ENCODE data around the gene EDRF1. TPM values are rescaled to one million over a fixed set of nuclear protein-coding genes. Genes with fewer than 3 reads are reported as not detected.

Gene EDRF1
- total RNA-seq, 1 donor from 2014 or later, result 15.2 TPM

GRCh38 chr10:125756196-125756595, 36.7 kb downstream of the EDRF1 start:
- H3K27me3 ChIP-seq (ENCODE audit: control insufficient read depth, insufficient read depth, low read length), result no peaks in the 10 kb centered on the region
- no peaks in the 10 kb centered on the region for H3K36me3 ChIP-seq (ENCODE audit: control insufficient read depth, insufficient read depth, low read length)
- TF ChIP-seq CTCF (IDR thresholded peaks at IDR 0.05; ENCODE audit: insufficient read depth, low read length, poor library complexity, severe bottlenecking), result no peak
- no peak overlapping the region for H3K4me3 ChIP-seq (ENCODE audit: low read depth, low read length)
- no peak for DNase-seq (ENCODE audit: low read depth)

- Histone ChIP-seq H3K4me3 (ENCODE audit: low read depth, low read length) (no peak overlapping the region), H3K27me3 (ENCODE audit: control insufficient read depth, insufficient read depth, low read length) (no peaks in the 10 kb centered on the region), H3K36me3 (ENCODE audit: control insufficient read depth, insufficient read depth, low read length) (no peaks in the 10 kb centered on the region)
- DNase-seq (ENCODE audit: low read depth), result no peak
- TF ChIP-seq CTCF (IDR thresholded peaks at IDR 0.05; ENCODE audit: insufficient read depth, low read length, poor library complexity, severe bottlenecking), result no peak
Measured at GRCh38 chr10:125756853-125757487, 37.5 kb downstream of the EDRF1 start.

GRCh38 chr10:125757742-125758141, 38.2 kb downstream of the EDRF1 start:
- no peak overlapping the region for H3K4me3 ChIP-seq (ENCODE audit: low read depth, low read length)
- TF ChIP-seq CTCF (IDR thresholded peaks at IDR 0.05; ENCODE audit: insufficient read depth, low read length, poor library complexity, severe bottlenecking), result no peak
- no peak for DNase-seq (ENCODE audit: low read depth)
- H3K27me3 ChIP-seq (ENCODE audit: control insufficient read depth, insufficient read depth, low read length), result no peaks in the 10 kb centered on the region
- H3K36me3 ChIP-seq (ENCODE audit: control insufficient read depth, insufficient read depth, low read length), result peaks cover 1% of the 10 kb centered on the region

GRCh38 chr10:125761961-125762360, 42.5 kb downstream of the EDRF1 start:
- Histone ChIP-seq H3K4me3 (ENCODE audit: low read depth, low read length) (no peak overlapping the region), H3K27me3 (ENCODE audit: control insufficient read depth, insufficient read depth, low read length) (no peaks in the 10 kb centered on the region), H3K36me3 (ENCODE audit: control insufficient read depth, insufficient read depth, low read length) (peaks cover 1% of the 10 kb centered on the region)
- no peak for DNase-seq (ENCODE audit: low read depth)
- TF ChIP-seq CTCF (IDR thresholded peaks at IDR 0.05; ENCODE audit: insufficient read depth, low read length, poor library complexity, severe bottlenecking), result no peak

GRCh38 chr10:125762692-125763648, 43.5 kb downstream of the EDRF1 start:
- TF ChIP-seq CTCF (IDR thresholded peaks at IDR 0.05; ENCODE audit: insufficient read depth, low read length, poor library complexity, severe bottlenecking), result no peak
- no peaks in the 10 kb centered on the region for H3K27me3 ChIP-seq (ENCODE audit: control insufficient read depth, insufficient read depth, low read length)
- peaks cover 1% of the 10 kb centered on the region for H3K36me3 ChIP-seq (ENCODE audit: control insufficient read depth, insufficient read depth, low read length)
- no peak overlapping the region for H3K4me3 ChIP-seq (ENCODE audit: low read depth, low read length)
- no peak for DNase-seq (ENCODE audit: low read depth)

Data from kidney epithelial cell (primary cell).